Esophagus muscularis mucosa (tissue), 4 donors: ENCODE measurements around the gene AATF. TPM values are rescaled to one million over a fixed set of nuclear protein-coding genes. Genes with fewer than 3 reads are reported as not detected.

Experiments
- DNase-seq: peaks from one replicate; pipeline ENCODE4 v3.0.0-alpha.2; 2017; ENCODE audit errors: extremely low spot score
- H3K27ac ChIP-seq, 4 donors: fragments of 200-600 bp; sonication (generic); replicated peaks in 1 of 4; 1 replicate in 3 of 4; 2 replicates in 1 of 4; pipeline ENCODE4 v1.5.1; 2016 to 2019; ENCODE audit warnings: mild to moderate bottlenecking in 1 of 4
- H3K27me3 ChIP-seq, 4 donors: fragments of 200-600 bp; sonication (generic); one replicate each; pipeline versions ENCODE4 v1.5.1 to v1.6.0; 2016 to 2019
- H3K36me3 ChIP-seq, 4 donors: fragments of 200-600 bp; sonication (generic); one replicate each; pipeline ENCODE4 v1.5.1; 2016 to 2019
- H3K4me1 ChIP-seq, 4 donors: fragments of 200-600 bp; sonication (generic); one replicate each; pipeline ENCODE4 v1.5.1; 2016 to 2019
- H3K4me3 ChIP-seq, 4 donors: fragments of 200-600 bp; sonication (generic); 1 replicate in 2 of 4; 2 replicates in 2 of 4; pipeline ENCODE4 v1.5.1; 2016 to 2019; ENCODE audit warnings: mild to moderate bottlenecking in 4 of 4, moderate library complexity in 1 of 4
- H3K9me3 ChIP-seq, 4 donors: fragments of 200-600 bp; sonication (generic); 1 replicate in 3 of 4; 2 replicates in 1 of 4; pipeline ENCODE4 v1.5.1; 2016 to 2019
- EP300 ChIP-seq: sonication (generic); formaldehyde crosslinking; IDR thresholded peaks from one replicate; pipeline ENCODE4 v1.6.1; 2017; ENCODE audit warnings: antibody characterized with exemption
- POLR2A ChIP-seq: fragments of 450-650 bp; IDR thresholded peaks from one replicate; pipeline ENCODE4 v1.6.1; 2017; ENCODE audit warnings: antibody characterized with exemption, moderate library complexity, mild to moderate bottlenecking, low read depth
- POLR2AphosphoS5 ChIP-seq, 2 donors: sonication (generic); formaldehyde crosslinking; IDR thresholded peaks; one replicate each; pipeline ENCODE4 v1.6.1; 2017; ENCODE audit warnings: antibody characterized with exemption in 2 of 2
- WGBS: methylation state at CpG from one replicate; pipeline ENCODE4 v1.1.5; 2018; 5-methylcytosine and 5-hydroxymethylcytosine counted together
- intact Hi-C: fragments of 100-400 bp; cut with DNase I; formaldehyde crosslinking; loops from one replicate; pipeline ENCODE4 v1.15.1; 2023
- total RNA-seq, 4 donors: library from RNA; depleted of rRNA; stranded (reverse); fragments of >200 nt; gene quantifications; one replicate each; pipeline versions ENCODE4 v1.1.0 to v1.2.1, GENCODE V29; 2016
- TF ChIP-seq, protein P1 (sequence below), 3 experiments: fragments of 200-600 bp in 2 of 3; fragments of 450-650 bp in 1 of 3; sonication (generic) in 2 of 3; IDR thresholded peaks; one replicate each; pipeline ENCODE4 v1.5.1; 2017 to 2019; ENCODE audit warnings: antibody characterized with exemption in 3 of 3, mild to moderate bottlenecking in 2 of 3, moderate library complexity in 1 of 3

Gene AATF
- total RNA-seq, 4 donors from 2014 or later: 37.8 to 55.7 (median 45.3) TPM

DNA sequence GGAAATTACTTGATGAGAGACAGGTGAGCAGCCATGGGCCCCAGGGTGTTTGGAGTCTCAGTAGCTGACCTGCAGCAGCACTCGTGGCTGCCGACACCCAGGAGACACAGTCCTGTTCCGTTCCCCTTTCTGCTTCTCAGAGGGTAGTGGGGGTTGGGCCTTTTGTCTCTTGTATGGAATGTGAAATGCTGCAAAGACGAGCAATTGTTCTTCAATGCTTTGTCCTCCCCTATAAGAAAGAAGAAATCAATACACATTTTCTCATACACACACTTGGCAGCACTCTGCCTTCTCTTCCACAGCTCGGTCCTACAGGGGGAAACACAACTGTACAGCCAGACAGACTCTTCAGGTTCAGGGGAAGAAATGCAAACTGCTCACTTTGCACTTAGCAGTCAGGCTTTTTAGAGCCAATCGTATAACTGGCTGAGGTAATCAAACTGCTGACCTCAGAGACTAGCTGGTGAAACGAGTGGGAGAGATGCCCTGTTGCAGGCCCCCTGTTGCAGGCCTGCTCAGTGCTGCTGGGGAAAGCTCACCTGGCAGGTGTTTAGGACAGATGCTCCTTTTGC is 96.7 kb downstream of the AATF start:
- DNase-seq: no peak
- TF ChIP-seq POLR2A: no peak
- TF ChIP-seq EP300: no peak
- TF ChIP-seq, protein P1, sequence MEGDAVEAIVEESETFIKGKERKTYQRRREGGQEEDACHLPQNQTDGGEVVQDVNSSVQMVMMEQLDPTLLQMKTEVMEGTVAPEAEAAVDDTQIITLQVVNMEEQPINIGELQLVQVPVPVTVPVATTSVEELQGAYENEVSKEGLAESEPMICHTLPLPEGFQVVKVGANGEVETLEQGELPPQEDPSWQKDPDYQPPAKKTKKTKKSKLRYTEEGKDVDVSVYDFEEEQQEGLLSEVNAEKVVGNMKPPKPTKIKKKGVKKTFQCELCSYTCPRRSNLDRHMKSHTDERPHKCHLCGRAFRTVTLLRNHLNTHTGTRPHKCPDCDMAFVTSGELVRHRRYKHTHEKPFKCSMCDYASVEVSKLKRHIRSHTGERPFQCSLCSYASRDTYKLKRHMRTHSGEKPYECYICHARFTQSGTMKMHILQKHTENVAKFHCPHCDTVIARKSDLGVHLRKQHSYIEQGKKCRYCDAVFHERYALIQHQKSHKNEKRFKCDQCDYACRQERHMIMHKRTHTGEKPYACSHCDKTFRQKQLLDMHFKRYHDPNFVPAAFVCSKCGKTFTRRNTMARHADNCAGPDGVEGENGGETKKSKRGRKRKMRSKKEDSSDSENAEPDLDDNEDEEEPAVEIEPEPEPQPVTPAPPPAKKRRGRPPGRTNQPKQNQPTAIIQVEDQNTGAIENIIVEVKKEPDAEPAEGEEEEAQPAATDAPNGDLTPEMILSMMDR (IDR thresholded peaks at IDR 0.05): no peak
- TF ChIP-seq POLR2AphosphoS5 (IDR thresholded peaks at IDR 0.05): no peak
- WGBS: 80% methylated on average over 7 of the region's 7 CpGs
- no peaks in the 10 kb centered on the region for H3K4me1 ChIP-seq
- H3K27ac ChIP-seq: no peak overlapping the region
- intact Hi-C loops: no loop called here
- H3K9me3 ChIP-seq: no peaks in the 10 kb centered on the region
- no peaks in the 10 kb centered on the region for H3K27me3 ChIP-seq
- peaks cover 0 to 28% (median 16%) of the 10 kb centered on the region in 4 donors for H3K36me3 ChIP-seq
- H3K4me3 ChIP-seq: no peak overlapping the region

GRCh38 chr17:37047631-37048104 is 98.9 kb downstream of the AATF start:
- TF ChIP-seq EP300 (no peak), POLR2A (no peak), POLR2AphosphoS5 (IDR thresholded peaks at IDR 0.05) (no peak)
- TF ChIP-seq, protein P1 (IDR thresholded peaks at IDR 0.05): peak; percentile 79 to 92 (median 92)
- 4% methylated on average over 9 of the region's 9 CpGs for WGBS
- intact Hi-C loops: loop anchor here (1.0 kb wide), 1 partner anchor 418 kb away; no protein-coding TSS in a partner anchor

GRCh38 chr17:37048811-37049210 is 100.1 kb downstream of the AATF start:
- no peak overlapping the region for H3K27ac ChIP-seq
- H3K4me3 ChIP-seq: no peak overlapping the region
- intact Hi-C loops: no loop called here
- no peak for DNase-seq
- 93% methylated on average over 5 of the region's 5 CpGs for WGBS
- H3K27me3 ChIP-seq: no peaks in the 10 kb centered on the region
- no peaks in the 10 kb centered on the region for H3K4me1 ChIP-seq
- H3K36me3 ChIP-seq: peaks cover 0 to 46% (median 23%) of the 10 kb centered on the region in 4 donors
- TF ChIP-seq, protein P1 (IDR thresholded peaks at IDR 0.05): no peak
- TF ChIP-seq POLR2A (no peak), EP300 (no peak), POLR2AphosphoS5 (IDR thresholded peaks at IDR 0.05) (no peak)
- no peaks in the 10 kb centered on the region for H3K9me3 ChIP-seq

More at GRCh38 chr17:37047631-37048104, 98.9 kb downstream of the AATF start:
- no peak for DNase-seq
- Histone ChIP-seq H3K4me3 (no peak overlapping the region), H3K36me3 (peaks cover 0 to 45% (median 27%) of the 10 kb centered on the region in 4 donors), H3K4me1 (no peaks in the 10 kb centered on the region), H3K9me3 (no peaks in the 10 kb centered on the region), H3K27ac (no peak overlapping the region), H3K27me3 (no peaks in the 10 kb centered on the region)

GRCh38 chr17:37050920-37051319 is 102.2 kb downstream of the AATF start:
- Histone ChIP-seq H3K4me1 (no peaks in the 10 kb centered on the region), H3K36me3 (peaks cover 0 to 44% (median 15%) of the 10 kb centered on the region in 4 donors), H3K27me3 (no peaks in the 10 kb centered on the region), H3K9me3 (no peaks in the 10 kb centered on the region), H3K27ac (no peak overlapping the region), H3K4me3 (no peak overlapping the region)
- 94% methylated on average over 5 of the region's 5 CpGs for WGBS
- no peak for DNase-seq
- TF ChIP-seq, protein P1 (IDR thresholded peaks at IDR 0.05): no peak
- TF ChIP-seq EP300 (no peak), POLR2AphosphoS5 (IDR thresholded peaks at IDR 0.05) (no peak), POLR2A (no peak)
- intact Hi-C loops: loop anchor here (10.0 kb wide), 1 partner anchor 64 kb away; no protein-coding TSS in a partner anchor
